Stimulated activated CD4-positive, alpha-beta T cell treated with anti-CD3 and anti-CD28 coated beads, TNF-alpha, amount 100 ng/mL, for 24 hours (primary cell): ENCODE results near the gene GRM8.

Experiments used
- DNase-seq, 3 experiments: peaks; one replicate each; pipeline ENCODE4 v3.0.0-alpha.2; 2020; ENCODE audit warnings: low read depth in 3 of 3

GRM8 gene

DNA sequence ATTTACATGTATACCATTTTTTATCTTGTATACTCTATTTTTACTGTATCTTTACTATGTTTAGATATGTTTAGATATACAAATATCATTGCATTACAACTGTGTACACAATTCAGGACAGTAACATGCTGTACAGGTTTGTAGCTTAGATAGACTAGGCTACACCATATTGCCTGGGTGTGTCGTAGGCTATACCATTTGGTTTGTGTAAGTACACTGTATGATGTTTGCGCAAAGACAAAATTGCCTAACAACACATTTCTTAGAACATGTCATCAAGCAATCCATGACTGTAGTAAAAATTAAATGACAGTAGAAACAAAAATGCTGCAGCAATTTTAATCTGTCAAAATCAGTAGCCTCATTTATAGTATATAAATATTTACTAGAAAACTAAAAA is 812.2 kb downstream of the GRM8 start:
- DNase-seq = no peak

DNA sequence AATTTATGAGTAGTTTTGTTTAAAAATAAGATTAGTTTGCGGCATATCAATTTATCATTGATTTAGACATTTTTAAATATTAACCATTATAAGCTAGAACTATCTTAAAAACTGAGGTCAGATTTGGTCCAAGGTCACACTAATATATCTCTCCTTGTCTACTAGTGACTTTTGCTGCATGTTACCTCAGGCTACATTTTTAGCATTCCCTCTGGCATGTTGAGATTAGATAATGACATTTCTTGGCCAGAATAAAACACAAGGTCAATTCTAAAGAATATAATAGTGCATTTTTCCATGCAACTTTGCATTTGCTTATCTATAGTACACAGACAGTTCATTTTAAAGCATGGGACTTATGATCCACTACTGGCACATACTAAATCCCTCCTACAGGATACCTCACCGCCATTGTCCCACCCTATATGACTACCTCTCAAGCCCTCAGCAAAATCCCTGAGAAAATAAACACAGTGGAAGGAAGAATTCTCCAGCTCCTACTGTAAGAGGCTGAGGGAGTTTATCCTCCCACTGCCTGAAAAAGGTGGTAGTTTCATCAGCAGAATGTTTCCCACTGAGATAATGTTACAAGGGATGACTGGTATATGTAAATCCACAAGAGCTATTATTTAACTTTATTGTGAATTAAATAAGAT is 816.4 kb downstream of the GRM8 start:
- DNase-seq = no peak

DNA sequence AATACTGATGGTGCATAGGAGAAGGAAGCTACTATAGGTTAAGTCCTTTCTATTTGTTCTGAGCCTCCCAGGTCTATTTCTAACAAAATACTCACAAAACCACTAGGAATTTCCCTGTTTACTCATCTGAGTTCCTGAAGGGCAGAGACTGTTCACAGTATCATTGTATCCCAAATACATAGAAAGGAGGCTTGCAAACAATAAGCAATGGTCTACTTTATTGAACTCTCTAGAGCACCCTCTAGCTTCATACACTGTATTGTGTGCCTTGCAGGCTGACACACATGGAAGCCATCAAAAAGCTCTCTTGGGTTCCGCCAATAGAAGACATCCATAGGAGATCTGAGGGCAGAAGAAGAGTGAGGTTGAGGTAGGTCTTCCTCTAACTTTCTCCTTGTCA is 826.1 kb downstream of the GRM8 start:
- no peak for DNase-seq

DNA sequence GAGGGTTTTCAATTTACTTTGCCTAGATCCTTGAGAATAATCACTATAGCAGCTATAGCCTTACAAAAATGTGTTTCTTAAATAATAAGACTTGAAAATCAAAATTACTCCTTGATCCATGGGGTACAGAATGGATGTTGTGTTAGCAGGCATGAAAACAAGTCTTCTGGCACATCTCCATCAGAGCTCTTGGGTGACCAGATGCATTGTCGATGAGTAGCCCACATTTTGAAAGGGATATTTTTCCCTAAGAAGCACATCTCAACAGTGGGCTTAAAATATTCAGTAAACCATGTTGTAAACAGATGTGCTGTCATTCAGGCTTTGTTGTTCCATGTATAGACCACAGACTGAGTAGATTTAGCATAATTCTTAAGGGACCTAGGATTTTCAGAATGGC is 827.8 kb downstream of the GRM8 start:
- no peak for DNase-seq

DNA sequence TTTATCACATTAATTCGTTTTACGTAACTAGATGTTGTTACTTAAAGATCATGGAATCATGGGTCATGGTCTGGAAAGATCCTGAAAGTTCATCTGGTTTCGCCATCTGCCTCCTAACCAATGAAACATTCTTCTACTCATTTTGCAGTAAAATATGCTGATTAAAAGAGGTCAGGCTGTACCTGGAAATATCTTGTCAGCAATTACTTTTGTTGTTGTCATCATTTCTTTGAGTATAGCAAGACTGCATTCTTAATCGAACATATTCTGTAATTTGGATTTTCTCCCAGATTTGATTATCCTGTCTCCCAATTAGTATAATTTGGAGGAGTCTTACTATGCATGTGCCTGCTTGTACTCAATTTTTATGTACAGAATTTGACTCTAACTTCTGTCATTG is 833.7 kb downstream of the GRM8 start:
- DNase-seq = no peak

DNA sequence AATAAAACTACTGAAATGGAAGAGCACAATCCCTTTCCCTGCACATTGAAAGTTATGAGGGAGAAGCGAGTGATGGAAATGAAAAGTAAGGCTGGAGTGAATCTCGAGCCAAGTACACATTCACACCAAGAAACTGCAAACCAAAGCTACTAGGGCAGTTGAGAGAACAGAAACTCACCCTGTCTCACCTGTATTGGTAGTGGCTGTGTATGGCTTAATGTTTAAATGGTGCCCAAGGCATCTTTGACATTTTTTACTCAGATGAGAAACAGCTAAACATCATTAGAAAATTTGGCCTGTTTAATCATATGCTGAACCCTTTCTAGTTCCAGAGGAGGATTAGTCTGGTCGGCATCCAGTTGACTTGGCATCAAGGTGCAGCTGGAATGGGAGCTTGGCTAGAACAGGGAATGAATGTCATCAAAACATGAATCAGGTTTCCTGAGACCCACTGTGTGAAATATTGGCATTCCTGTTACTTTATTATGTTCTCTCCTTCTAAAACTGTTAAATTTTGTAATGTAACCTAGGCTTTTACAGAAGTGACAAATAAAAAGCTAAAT is 840.8 kb downstream of the GRM8 start:
- DNase-seq = no peak

- no peak for DNase-seq
Observed at GRCh38 chr7:126411032-126411820, 841.5 kb downstream of the GRM8 start.

DNA sequence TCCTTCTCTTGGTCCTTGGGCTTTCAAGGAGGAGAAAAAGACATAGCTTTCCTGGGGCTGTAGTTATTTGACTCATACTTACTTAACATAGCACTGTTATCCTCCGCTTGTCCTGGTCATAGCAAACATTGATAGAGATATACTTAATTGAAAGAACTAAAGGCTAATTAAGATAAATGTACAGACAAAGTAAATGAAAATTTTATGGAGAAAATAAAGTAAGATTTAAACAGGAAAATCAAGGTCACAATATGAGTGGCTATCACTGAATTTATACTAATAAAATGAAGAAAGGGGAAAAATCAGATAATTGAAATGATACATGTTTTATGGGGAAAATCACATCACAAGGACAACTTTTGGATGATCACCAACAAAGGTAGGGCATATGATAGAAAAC is 849.7 kb downstream of the GRM8 start:
- DNase-seq = no peak

DNA sequence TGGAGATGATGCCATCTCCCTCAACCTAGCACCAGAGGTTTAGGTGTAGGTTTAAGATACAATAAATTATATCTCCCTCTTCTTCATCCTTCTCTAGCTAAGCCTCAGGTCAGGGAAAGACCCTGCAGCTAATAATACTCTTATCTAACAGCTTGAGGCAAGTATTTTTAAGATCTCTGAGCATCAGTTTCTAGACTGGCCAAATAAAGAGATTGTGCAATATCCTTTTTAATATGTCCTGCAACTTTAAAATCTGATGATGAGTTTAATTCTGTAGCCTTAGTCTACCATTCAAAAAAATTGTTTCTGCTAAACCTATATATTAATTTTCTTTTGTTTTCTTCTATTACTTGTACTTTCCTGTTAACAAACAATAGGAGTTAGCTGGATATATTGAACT is 850.8 kb downstream of the GRM8 start:
- DNase-seq = no peak

- DNase-seq = no peak
Observed at GRCh38 chr7:126398851-126399529, 853.8 kb downstream of the GRM8 start.

- DNase-seq = no peak
Observed at GRCh38 chr7:126398285-126398684, 854.5 kb downstream of the GRM8 start.

- DNase-seq = no peak
Observed at GRCh38 chr7:126394406-126394805, 858.3 kb downstream of the GRM8 start.
